HG02840 (cell line): ENCODE measurements around the gene DDAH2.

Experiments
- ATAC-seq: cut with Tn5 transposase; IDR thresholded peaks from one replicate; pipeline ENCODE4 v1.9.1; 2021; ENCODE audit warnings: mild to moderate bottlenecking, moderate library complexity, moderate number of reproducible peaks; ENCODE audit not compliant: unreplicated experiment, low FRiP score

DDAH2 gene, protein sequence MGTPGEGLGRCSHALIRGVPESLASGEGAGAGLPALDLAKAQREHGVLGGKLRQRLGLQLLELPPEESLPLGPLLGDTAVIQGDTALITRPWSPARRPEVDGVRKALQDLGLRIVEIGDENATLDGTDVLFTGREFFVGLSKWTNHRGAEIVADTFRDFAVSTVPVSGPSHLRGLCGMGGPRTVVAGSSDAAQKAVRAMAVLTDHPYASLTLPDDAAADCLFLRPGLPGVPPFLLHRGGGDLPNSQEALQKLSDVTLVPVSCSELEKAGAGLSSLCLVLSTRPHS

DNA sequence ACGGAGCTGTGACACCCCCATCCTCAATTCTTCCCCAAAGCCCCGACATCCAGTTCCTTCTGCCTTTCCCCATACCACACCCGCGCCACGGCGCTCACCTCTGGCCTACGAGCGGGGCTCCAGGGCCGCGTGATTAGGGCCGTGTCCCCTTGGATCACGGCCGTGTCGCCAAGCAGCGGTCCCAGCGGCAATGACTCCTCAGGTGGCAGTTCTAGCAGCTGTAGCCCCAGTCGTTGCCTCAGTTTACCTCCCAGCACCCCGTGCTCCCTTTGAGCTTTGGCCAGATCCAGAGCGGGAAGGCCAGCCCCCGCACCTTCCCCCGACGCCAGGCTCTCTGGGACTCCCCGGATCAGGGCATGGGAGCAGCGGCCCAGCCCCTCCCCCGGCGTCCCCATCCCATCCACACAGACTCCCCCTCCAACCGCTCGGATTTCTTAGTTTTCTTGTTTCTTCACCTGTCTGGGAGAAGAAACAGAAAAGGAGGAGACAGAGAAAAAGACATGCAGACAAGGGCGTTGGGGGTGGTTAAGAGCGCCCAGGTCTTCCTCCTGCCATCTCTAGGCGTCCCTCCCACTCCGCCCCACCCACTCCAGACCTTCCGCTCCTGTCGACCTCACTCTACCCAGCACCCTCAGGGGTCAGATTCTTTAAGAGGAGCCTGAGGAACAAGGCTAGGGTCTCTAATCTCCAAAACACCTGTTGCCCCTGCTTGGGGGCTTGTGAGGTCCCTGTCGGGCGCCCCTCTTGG lies at the start of gene DDAH2:
TSS of gene DDAH2 (minus strand) at position 533 of the 748 bp plus-strand sequence. CDS start at position 395, 138 bp downstream.
- no peak for ATAC-seq

DNA sequence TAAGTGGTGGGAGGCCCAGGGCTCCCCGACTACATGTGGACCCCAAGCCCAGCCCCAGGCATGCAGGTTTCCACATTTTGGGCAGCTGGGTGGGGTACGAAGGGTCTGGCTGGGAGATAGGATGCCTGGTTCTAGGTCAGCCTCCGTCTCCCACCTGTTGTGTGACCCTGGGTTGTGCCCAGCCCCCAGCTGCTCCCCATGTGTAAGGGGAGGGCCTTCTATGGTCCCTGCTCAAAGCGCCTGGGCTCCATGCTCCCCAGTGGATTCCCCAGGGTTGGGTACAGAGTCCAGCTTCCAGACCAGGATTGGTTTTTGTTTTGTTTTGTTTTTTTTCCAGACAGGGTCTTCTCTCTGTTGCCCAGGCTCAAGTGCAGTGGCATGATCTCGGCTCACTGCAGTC lies 49.1 kb upstream of the DDAH2 start:
- no peak for ATAC-seq

DNA sequence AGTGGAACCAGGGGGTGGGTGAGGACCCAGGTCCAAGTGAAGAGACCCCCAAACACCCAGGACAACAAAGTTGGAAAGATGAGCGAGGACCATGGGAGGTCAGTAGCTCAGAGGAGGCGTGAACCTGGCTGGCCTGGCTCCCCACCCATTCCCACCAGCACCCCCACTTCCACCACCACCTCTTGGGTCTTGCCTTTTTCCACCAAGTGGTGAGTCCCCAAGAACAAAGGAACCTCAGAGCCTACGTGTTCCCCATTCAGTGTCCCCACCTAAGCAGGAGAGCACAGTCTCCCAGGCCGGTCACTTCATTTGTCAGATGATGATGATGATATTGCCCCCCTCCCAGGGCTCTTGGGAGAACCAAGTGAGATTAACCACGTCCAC lies 48.6 kb upstream of the DDAH2 start:
- no peak for ATAC-seq

DNA sequence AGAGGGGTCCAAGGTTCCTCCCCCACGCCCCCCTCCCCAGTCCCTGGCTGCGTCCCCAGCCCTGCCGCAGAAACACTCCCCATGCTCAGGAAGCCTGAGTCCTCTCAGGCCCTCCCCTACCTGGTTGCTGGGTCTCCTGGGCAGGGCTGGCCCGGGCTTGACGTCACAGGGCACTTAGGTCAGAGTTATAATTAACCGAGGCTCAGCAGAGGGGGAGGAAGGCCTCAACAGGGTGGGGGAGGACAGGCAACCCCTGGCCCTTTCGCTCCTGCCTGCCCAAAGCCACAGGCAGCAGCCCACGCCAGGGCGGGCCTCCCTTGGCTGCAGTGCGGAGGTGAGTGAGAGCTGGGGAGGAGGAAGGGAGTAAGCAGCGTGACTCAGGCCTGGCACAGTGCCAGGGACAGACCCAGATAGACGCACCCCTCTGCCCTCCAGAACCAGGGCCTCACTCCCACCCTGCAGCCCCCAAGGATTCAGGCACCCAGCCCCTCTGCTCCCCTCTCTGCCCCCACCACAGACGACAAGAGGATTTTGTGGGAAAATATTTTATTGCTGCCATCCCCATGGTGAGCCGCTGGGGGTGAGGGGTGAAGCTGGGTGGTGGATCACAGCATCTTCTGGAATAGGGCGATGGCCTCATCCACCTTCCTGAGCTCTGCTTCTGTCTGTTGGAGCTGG lies 48.0 kb upstream of the DDAH2 start, which contains the start of gene VWA7:
TSS of gene VWA7 (minus strand) at position 340 of the 678 bp plus-strand sequence. CDS start 549 bp downstream, outside the sequence.
- no peak for ATAC-seq

DNA sequence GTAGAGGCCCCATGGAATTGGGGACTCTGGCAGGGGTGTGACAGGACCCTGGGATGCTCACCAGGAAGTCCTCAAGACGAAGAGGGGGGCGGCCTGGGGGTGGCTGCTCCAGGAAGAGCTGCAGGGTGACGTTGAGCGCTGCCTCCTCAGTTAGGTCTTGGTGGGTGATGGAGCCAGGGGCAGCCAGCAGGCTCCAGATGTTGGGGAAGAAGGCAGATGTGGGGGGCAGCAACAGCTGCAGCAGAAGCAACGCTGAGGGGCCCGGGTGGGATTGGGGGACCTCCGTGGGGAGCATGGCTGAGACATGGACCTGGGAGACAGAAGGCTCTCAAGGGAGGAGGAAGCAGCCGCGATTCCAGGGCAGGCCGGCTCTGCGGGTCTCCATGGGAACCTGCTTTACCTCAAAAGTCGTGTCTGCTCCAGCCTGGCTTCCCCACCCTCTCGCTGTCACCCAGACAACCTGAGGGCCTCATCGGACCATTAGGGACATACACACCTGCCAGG lies 47.4 kb upstream of the DDAH2 start:
- no peak for ATAC-seq

DNA sequence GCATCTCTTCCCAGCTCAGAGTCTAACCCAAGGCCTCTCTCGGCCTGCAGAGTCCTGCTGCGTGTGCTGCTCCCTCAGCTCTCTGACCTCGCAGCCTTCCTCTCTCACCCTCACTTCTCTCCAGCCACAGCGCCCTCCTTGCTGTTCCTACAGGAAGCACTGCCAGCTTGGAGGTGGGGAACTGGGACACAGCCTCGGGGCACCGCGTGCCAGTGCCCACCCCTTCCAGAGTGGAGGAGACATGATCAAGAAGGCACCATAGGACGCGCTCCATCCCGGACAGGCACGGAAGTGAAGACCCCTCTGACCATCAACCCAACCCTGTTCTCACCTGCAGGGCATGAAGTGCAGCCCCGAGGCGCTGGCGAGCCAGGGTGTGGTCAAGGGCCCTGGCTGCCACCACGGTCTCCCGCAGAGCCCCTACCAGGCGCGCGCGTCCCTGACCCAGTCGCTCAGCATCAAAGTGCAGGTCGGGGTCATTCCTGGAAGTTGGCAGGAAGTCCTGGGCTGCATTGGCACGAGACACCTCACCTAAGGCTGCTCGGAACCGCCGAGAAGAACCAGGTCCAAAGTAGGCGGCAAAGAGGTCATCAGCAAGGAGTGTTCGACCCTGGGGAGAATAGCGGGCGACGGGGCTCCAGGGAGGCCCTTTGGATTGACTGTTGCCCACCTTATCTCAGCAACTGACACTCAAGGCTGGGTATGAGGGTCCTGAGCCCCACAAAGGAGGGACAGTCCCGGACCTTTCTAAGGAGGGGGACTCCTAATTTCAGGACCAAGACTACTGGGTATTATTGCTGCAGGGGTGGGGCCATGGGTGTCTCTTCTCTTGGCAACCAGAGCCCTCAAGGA lies 46.8 kb upstream of the DDAH2 start:
- ATAC-seq: no peak

DNA sequence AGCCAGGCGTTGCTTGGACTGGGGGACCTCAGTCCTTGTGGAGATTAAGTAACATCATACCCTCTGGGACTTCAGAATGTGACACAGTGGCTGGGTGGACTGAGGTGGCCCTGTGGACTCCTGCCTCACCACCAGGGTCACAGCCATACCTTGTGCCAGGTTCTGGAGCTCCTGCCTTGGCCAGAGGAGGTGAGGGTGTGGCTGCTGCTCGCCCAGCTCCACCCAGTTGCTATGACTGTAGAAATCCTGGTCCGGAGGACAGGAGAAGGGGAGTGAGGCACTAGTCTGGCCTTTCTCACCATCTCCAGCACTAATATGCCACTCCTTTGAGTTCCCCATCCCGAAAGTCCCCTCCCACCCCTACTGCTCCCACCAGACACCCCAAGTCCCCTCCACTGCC lies 46.1 kb upstream of the DDAH2 start:
- no peak for ATAC-seq

DNA sequence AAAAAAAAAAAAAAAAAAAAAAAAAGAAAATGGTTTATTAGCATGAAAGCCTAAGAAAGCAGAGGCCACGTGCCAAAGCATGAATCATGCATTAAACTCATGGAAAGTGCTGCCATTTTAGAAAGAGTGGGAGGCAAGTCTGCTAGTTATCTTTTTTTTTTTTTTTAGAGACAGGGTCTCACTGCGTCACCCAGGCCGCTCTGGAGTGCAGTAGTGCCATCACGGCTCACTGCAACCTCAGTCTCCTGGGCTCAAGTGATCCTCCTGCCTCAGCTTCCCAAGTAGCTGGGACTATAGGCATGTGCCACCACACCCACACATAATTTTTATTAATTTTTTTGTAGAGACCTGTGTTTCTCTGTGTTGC lies 42.9 kb upstream of the DDAH2 start:
- no peak for ATAC-seq

DNA sequence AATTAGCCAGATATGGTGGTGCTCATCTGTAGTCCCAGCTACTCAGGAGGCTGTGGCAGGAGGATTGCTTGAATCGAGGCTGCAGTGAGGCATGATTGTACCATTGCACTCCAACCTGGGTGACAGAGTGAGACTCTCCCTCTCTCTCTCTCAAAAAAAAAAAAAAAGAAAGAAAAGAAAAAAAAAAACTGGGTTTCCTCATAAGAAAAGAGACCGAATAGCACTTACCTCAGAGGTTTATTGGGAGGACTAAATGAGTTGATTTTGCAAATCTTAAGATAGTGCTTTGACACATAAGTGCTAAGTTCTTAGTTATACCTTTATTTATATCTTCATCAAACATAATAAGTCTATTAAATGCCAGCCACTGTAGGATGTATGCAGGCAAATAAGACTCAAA lies 41.8 kb upstream of the DDAH2 start:
- ATAC-seq: no peak

DNA sequence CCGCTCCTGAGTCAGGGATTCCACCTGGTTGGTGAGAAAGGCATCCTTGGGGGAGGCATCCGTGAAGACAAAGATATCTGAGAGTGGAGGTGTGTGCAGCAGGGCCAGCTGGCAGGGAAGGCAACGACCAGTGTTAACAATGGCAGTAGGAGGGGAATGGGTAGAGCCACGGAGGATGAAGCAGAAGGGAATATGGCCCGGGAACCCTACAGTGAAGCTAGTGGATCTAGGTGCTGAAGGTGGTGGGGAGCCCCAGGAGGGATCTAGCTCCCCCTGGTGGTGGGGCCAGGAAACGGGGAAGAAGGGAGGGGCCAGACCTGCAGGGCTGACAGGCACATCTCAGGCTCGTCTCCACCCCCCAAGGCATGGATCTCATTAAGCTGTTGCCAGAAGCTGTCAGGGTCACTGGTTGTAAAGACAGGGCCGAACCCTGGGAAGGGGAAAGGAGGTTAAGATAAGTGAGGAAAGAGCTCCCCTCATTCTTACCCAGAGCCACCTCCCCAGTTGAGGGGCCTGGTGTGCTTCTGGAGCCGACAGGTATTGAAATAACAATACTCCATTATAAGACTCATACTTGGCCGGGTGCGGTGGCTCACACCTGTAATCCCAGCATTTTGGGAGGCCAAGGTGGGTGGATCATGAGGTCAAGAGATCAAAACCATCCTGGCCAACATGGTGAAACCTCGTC lies 40.7 kb upstream of the DDAH2 start:
- ATAC-seq: no peak

DNA sequence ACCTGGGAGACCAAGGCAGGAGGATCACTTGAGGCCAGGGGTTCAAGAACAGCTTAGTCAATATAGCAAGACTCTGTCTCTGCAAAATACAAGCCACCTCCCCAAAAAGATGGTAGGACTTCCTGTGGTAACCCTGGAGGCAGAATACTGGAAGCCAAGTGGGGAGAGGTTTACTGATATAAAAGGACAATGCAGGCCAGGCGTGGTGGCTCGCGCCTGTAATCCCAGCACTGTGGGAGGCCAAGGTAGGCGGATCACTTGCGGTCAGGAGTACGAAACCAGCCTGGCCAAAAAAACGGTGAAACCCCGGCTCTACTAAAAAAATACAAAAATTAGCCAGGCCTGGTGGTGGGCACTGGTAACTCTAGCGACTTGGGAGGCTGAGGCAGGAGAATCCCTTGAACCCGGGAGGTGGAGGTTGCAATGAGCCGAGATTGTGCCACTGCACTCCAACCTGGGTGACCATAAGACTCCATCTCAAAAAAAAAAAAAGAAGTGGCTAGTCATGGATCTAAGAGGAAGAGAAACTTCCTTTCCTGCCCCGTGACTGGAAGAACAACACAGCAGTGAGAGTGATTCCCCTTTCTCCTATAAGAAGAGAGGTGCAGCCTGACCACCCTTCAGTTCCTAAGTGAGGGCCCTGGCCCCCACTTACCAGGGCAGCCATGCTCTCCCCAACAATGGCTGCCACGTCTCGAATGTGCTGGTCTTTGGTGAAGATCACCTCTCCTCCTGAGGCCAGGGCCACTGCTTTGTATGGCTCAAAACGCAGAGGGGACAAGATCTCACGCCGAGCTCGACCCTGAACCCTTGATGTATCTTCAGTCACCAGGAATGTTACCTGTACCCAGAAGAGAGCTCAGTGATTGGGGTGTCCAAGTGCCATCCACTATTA lies 39.5 kb upstream of the DDAH2 start:
- no peak for ATAC-seq

DNA sequence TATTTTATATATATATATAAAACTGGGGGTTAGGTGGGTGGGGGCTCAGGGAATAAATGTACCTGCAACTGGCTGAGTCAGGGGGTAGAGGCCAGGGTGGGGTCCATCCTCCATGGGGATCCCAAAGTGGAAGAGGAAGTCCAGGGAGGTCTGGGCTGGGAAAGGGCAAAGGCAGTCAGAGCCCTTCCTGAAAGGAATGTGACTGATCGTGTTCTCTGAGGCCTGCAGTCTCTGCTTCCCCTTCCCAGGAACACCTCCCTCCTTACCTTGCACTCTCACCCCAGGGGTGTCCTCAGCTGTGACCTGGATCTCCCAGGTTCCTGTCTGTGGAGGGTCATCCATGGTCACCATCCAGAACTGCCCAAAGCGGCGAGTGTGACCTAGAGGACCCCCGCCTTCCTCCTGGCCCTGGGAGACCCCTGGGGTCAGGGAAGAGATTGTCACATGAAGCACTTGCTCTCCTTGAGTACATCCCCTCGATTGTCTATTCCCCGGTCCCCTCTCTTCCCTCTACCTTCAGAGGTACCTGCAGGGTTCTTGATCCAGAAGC lies 38.1 kb upstream of the DDAH2 start:
- no peak for ATAC-seq

DNA sequence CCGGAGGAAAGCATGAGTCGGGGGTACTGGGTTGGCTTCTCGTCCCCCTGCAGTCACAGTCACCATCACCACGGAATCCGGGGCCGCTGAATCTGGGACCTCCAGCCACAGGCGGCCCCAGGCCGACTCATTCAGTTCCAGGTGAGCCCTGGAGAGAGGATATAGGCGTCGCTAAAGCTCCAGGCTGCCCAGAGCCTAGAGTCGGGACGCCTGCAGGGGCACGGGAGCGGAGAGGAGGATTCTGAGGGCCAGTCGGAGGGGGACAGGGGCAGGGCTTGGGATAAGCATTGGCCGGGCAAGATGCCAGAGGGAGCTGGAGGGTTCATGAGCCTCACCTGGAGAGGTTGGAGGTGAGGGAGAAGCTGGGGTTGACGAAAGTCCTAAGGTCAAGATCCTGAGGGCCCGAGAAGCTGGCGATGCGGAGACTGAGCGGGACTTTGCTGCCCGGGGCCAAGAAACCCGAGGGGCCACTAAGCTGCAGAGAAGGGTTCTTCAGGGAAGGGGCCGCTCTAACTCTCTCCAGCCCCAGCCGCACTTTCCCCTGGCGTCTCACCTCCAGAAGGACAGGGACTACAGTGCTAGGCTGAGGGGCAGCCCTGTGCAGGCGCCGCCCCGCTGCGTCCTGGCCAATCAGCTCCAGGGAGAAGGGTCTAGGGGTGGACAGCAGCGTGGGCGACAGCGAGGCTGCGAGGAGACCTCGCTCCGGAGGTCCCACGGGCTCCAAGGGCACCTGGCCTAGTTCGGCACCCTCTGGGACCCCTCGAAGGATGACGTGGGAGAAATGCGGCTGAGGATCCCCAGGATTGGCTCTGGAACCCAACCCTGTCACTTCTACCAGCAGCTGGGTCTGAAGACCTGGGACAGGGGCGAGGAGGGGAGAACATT lies 37.1 kb upstream of the DDAH2 start:
- ATAC-seq: no peak

DNA sequence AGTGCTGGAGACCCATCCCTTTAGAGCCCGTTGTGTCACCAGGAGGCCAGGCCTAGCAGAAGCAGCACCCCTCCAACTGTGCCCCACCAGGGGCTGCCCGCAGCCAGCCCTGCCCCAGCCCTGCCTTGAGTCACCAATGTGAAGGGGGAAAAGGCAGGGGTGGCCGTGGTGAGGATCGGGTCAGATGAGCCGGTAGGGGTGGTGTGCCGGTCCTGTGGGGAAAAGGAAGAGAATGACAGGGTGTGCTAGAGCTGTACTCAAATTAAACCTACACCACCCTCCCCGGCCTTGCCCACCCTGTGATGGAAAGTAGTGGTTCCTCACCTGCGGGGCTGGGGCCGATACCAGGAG lies 36.4 kb upstream of the DDAH2 start:
- ATAC-seq: no peak

DNA sequence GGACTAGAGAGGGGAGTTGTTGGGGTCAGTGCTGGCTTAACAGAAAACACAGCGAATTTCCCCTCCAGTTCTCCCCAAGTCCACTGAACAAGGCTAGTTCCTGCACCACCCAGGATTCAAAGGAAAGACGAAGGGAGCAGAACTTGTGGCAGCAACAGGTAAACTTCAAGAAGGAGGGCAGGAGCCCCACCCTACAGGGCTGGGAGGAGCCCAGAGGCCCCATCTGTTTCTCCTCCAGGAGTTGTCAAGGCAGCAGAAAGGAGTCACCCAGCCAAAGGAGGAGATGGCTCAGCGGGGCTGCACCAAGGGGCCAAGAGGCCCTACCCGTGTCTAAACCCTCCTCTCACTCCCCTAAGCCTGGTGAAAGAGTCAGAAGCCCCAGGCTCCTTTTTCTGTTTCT lies 35.1 kb upstream of the DDAH2 start:
- no peak for ATAC-seq

DNA sequence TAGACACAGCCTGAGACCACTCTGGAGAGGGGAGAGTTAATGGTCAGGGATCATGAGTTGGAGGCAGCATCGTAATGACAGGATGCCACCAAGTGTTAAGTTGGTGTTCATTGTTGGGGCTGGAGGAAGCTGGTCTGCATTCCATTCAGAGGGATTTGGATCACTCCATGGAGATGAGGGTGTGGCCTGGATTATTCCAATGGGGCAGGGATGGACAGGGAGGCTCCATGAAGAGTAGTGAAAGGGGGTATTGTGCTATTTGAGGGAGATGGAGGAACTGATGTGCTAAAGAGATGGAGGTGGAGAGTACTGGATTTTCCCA lies 34.5 kb upstream of the DDAH2 start:
- ATAC-seq: no peak

DNA sequence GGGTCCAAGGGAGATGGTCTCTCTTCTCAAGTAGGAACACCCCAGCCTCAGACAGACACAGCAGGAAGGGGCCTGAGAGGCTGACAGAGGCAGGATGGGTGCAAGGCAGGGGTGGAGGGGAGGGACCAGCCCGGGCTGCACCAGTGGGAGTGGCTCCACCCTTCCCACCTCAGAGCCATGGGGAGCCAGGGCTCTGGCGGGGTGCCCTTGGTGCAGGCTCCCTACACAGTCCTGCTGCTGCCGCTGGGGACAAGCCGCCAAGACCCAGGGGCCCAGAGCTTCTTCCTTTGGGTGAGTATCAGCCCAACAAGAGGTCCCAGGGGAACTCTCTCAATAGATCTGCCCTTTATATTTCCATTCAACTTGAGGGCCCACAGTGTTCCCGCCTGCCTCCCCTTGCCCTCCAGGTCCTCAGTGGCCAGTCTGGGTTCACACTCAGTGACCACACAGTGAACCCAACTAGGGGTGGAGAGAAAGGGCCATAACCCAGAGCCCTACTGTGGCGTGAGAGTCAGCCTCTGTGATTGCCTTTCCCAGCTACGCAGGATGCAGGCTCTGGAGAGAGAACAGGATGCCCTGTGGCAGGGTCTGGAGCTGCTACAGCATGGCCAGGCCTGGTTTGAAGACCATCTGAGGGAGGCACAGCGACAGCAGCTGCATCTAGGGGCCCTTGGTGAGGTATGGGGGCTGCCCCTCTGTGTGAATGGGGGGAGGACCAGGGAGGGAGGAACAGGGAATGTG lies 33.9 kb upstream of the DDAH2 start:
- no peak for ATAC-seq
